Measurements from ENCODE around the gene RAC2. TPM values are rescaled to one million over a fixed set of nuclear protein-coding genes. Genes with fewer than 3 reads are reported as not detected.

RAC2 gene
- total and polyA plus RNA-seq, 9 of the 15 experiments (the other 6 are each of a cell fraction or from before 2014, with no cell fraction given), result 22.7 to 103 (median 43.3) TPM

DNA sequence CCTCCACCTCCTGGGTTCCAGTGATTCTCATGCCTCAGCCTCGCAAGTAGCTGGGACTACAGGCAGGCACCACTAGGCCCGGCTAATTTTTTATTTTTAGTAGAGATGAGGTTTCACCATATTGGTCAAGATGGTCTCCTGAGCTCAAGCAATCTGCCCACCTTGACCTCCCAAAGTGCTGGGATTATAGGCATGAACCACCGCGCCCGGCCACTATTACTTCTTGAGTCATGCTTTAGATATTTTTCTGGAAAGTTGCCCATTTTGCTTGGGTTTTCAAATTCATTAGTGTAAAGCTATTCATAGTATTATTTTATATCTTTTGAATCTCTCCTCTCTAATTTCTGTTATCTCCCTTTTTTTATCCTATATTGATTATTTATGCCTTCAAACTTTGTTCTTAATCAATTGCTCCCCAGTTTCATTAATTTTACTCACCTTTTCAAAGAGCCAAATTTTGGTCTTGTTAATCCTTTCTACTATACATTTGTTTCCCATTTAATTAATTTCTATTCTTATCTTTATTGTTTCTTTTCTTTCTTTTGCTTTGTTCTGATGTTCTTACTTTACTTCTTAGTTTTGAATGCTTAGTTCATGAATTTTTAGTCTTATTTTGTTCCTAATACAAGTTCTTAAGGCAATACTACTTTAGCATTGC lies 10.3 kb upstream of the RAC2 start (continued):
- TF ChIP-seq, protein P1, sequence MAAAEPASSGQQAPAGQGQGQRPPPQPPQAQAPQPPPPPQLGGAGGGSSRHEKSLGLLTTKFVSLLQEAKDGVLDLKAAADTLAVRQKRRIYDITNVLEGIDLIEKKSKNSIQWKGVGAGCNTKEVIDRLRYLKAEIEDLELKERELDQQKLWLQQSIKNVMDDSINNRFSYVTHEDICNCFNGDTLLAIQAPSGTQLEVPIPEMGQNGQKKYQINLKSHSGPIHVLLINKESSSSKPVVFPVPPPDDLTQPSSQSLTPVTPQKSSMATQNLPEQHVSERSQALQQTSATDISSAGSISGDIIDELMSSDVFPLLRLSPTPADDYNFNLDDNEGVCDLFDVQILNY (CRISPR knock-in tag; IDR thresholded peaks at IDR 0.05), result no peak
- TF ChIP-seq SMARCA5 (IDR thresholded peaks at IDR 0.05) (peak; percentile 51; the same call in 1 of the 2 replicates), KAT2B (IDR thresholded peaks at IDR 0.05; ENCODE audit: low read depth, low read length) (no peak), POU5F1 (IDR thresholded peaks at IDR 0.05; ENCODE audit: borderline replicate concordance, low read depth, low read length, partially characterized antibody) (no peak), ZBTB7A (IDR thresholded peaks at IDR 0.05; ENCODE audit: borderline replicate concordance, control insufficient read depth, low read depth, low read length) (no peak), EP400 (IDR thresholded peaks at IDR 0.05) (0 out of 2 replicates have a peak, but pooled peaks have one; percentile 10), HLTF (IDR thresholded peaks at IDR 0.05) (peak; percentile 49; the same call in 1 of the 2 replicates), NFE2L1 (tag; IDR thresholded peaks at IDR 0.05; ENCODE audit: borderline replicate concordance, low read depth) (no peak), HNRNPLL (IDR thresholded peaks at IDR 0.05; ENCODE audit: low read depth, low read length, poor library complexity, severe bottlenecking) (no peak), RFX5 (IDR thresholded peaks at IDR 0.05; ENCODE audit: low read depth, low read length) (no peak)
- TF ChIP-seq, protein P2, sequence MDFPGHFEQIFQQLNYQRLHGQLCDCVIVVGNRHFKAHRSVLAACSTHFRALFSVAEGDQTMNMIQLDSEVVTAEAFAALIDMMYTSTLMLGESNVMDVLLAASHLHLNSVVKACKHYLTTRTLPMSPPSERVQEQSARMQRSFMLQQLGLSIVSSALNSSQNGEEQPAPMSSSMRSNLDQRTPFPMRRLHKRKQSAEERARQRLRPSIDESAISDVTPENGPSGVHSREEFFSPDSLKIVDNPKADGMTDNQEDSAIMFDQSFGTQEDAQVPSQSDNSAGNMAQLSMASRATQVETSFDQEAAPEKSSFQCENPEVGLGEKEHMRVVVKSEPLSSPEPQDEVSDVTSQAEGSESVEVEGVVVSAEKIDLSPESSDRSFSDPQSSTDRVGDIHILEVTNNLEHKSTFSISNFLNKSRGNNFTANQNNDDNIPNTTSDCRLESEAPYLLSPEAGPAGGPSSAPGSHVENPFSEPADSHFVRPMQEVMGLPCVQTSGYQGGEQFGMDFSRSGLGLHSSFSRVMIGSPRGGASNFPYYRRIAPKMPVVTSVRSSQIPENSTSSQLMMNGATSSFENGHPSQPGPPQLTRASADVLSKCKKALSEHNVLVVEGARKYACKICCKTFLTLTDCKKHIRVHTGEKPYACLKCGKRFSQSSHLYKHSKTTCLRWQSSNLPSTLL (IDR thresholded peaks at IDR 0.05), result peak; percentile 40; the same call in 1 of the 2 replicates
- TF ChIP-seq, protein P3, sequence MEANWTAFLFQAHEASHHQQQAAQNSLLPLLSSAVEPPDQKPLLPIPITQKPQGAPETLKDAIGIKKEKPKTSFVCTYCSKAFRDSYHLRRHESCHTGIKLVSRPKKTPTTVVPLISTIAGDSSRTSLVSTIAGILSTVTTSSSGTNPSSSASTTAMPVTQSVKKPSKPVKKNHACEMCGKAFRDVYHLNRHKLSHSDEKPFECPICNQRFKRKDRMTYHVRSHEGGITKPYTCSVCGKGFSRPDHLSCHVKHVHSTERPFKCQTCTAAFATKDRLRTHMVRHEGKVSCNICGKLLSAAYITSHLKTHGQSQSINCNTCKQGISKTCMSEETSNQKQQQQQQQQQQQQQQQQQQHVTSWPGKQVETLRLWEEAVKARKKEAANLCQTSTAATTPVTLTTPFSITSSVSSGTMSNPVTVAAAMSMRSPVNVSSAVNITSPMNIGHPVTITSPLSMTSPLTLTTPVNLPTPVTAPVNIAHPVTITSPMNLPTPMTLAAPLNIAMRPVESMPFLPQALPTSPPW (CRISPR knock-in tag; IDR thresholded peaks at IDR 0.05), result 0 out of 2 replicates have a peak, but pooled peaks have one; percentile 15
- TF ChIP-seq, protein P4, sequence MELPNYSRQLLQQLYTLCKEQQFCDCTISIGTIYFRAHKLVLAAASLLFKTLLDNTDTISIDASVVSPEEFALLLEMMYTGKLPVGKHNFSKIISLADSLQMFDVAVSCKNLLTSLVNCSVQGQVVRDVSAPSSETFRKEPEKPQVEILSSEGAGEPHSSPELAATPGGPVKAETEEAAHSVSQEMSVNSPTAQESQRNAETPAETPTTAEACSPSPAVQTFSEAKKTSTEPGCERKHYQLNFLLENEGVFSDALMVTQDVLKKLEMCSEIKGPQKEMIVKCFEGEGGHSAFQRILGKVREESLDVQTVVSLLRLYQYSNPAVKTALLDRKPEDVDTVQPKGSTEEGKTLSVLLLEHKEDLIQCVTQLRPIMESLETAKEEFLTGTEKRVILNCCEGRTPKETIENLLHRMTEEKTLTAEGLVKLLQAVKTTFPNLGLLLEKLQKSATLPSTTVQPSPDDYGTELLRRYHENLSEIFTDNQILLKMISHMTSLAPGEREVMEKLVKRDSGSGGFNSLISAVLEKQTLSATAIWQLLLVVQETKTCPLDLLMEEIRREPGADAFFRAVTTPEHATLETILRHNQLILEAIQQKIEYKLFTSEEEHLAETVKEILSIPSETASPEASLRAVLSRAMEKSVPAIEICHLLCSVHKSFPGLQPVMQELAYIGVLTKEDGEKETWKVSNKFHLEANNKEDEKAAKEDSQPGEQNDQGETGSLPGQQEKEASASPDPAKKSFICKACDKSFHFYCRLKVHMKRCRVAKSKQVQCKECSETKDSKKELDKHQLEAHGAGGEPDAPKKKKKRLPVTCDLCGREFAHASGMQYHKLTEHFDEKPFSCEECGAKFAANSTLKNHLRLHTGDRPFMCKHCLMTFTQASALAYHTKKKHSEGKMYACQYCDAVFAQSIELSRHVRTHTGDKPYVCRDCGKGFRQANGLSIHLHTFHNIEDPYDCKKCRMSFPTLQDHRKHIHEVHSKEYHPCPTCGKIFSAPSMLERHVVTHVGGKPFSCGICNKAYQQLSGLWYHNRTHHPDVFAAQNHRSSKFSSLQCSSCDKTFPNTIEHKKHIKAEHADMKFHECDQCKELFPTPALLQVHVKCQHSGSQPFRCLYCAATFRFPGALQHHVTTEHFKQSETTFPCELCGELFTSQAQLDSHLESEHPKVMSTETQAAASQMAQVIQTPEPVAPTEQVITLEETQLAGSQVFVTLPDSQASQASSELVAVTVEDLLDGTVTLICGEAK (IDR thresholded peaks at IDR 0.05), result 0 out of 2 replicates have a peak, but pooled peaks have one; percentile 44
- TF ChIP-seq, protein P4 (CRISPR knock-in tag; IDR thresholded peaks at IDR 0.05), result no peak

Measured in K562 (cell line).